GM19025 (cell line): ENCODE data around the gene GLYR1.

ENCODE experiments used
- ATAC-seq: cut with Tn5 transposase; IDR thresholded peaks from one replicate; pipeline ENCODE4 v1.9.1; 2021; ENCODE audit warnings: mild to moderate bottlenecking, low read depth, moderate library complexity; ENCODE audit not compliant: unreplicated experiment

Gene GLYR1

DNA sequence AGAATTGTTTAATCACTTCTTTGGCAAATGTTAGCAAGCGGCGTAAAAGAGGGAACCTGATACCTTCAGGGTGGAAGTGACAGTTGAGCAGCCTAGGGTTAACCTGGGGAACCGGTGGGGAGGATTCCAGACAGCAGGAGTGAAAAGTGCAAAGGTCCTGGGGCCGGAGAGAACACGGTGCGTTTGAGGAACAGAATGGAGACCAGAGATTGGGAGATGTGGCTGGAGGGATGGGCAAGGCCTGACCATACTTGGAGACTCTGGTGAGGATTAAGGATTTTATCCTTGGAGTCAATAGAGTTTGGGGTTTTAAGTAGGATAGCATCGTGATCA lies 77.8 kb downstream of the GLYR1 start:
- no peak for ATAC-seq

DNA sequence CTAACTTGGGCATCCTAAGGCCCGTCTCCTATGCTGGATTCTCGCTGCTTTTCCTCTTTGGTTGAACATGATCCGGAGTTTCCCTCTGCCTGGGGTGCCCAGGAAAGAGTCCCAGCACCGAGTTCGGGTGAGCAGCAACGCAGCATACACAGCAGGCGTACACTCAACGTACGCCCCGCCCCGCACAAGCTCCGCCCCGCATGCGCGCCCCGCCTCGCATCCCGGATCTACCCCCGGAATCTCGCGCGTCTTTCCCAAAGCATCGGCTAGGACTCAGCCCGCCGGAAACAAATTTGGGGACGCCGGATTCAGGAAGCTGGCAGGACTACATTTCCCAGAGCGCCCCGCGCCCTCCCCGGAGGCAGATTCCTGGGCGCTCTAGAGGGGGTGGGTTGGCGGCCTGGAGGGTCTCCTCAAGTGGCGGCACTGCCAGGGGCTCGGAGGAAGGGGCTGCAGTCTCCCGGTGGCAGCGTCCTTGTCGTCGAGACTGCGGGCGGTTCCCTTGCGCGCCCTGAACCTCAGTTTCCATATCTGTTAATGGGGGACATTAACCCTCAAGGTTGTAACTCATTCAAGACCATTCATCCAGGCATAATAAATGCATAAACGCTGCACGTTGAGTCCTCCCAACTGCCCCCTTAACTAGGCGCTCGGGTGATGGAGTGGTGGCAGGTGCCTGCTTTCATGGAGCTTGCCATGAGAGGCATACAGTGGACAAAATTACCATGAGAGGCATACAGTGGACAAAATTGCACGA lies 78.4 kb downstream of the GLYR1 start:
- ATAC-seq = peak; percentile 45

DNA sequence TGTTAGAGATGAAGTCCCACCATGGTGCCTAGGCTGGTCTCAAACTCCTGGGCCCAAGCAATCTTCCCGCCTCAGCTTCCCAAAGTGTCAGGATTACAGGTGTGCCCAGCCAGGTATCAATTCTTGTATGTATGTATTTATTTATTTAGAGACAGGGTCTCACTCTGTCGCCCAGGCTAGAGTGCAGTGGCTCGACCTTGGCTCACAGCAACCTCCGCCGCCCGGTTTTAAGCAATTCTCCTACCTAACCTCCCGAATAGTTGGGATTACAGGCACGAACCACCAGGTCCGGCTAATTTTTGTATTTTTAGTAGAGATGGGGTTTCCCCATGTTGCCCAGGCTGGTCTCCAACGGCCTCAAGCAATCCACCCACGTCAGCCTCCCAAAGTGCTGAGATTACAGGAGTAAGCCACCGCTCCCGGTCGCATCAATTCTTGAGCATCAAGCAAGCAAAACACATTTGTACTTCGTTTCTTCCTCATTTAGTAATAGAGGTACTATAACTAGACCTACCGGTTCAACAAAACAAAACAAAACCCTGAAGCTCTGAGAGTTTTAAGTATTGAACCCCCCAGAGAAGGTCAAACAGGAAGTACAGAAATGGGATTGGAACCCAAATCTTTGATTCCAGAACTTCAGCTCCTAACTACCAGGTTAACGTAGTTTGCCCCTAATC lies 79.1 kb downstream of the GLYR1 start:
- ATAC-seq = no peak

DNA sequence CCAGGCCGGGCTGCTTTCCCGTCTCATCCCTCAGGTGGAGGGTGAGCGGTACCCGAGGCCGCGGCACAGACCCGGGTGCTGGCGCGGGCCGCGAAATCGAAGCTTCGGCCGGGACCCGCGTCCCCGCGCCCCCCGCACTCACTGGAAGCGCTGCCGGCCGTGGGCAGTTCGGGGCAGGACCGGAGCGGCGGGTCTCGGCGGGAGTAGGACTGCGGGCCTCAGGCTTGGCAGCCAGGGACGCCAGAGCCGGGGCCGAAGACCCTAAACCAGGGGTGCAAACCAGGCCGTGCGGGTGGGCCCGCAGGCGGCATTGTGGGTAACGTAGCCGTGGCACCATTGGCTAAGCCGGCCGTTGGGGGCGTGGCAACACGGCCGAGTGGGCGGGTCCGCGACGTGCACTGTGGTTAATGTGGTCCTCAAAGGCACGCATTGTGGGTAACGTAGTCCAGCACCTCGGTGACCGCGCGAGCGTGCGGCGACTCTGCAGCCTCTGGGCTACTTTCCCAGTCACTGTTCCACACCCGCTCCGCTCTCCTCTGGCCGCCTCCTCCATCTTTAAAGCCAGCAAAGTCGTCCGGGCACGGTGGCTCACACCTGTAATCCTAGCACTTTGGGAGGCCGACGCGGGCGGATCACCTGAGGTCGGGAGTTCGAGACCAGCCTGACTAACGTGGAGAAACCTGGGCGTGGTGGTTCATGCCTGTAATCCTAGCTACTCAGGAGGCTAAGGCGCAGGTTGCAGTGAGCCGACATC lies 80.0 kb downstream of the GLYR1 start, which contains the start of gene ZNF500:
Gene ZNF500 (minus strand): TSS at position 288 of the 754 bp plus-strand sequence. CDS start 1,184 bp downstream, outside the sequence.
- peak; percentile 88 for ATAC-seq

DNA sequence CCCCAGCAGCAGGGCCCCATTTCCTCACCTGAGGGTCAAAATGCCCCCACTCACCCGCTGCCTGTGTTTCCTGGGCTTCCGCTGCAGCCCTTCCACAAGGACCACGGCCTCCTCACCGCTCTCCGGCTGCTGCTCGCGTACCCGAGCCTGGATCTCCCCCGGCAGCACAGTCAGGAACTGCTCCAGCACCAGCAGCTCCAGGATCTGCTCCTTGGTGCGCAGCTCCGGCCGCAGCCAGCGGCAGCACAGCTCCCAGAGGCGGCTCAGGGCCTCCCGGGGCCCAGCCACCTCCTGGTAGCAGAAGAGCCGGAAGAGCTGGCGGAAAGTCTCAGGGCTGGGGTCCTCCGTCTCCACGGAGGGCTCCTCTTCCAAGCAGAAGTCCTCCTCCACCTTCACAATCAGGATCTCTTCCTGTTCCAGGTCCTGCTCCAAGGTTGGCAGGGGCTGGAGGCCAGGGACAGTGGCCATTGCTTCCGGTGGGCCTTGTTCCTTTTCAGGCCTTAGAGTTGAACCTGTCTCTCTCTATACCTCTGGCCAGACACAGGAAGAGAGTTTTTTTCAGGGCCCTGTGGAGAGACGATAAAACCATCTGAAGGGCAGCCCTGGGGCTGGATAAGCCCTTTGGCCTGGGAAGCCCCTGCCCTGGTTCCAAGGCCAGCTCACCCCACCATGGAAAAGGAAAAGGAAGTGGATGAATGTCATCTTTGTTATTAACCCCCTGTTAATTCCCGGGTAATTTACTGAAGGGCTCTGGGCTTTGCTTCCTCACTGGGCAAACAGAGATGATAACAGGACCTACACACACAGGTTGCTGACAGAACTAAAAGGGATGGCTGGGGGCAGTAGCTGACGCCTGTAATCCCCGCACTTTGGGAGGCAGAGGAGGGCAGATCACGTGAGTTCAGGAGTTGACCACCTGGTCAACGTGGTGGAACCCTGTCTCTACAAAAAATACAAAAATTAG lies 81.3 kb downstream of the GLYR1 start:
- no peak for ATAC-seq

DNA sequence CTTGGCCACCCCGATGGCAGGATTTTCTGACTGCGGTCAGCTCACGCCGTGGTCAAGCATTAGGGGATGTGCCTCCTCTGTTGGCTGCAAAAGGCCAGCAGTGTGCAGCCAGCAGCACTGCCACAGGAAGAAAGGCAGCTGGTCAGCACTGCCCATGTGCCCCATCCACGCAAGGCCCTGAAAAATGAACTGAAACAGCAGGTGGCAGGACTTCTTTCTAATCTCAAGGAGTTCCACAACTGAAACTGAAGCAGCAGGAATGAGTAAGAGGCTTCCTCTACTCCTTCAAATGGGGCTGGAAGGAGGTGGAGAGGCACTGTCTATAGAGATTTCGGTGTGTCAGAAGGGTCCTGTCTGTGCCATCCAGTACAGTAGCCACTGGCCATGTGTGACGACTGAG lies 83.3 kb downstream of the GLYR1 start:
- no peak for ATAC-seq

DNA sequence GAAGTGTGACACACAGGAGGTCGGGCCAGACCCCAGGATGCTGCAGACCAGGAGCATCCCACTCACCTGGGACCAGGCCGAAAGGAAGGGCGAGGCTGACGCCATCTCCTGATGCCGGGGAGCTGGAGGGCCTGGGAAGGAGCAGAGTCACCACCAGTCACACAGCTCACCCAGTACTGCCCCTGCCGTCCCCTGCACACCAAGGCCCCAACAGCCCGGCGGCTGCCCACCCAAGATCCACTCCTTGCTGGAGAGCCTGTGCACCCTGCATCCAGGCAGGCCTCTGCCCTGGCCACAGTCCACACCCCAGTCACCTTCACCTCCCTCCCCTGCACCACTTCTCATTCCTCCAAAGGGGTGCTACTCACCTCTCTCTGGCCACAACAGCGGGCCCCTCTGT lies 84.9 kb downstream of the GLYR1 start:
- no peak for ATAC-seq

DNA sequence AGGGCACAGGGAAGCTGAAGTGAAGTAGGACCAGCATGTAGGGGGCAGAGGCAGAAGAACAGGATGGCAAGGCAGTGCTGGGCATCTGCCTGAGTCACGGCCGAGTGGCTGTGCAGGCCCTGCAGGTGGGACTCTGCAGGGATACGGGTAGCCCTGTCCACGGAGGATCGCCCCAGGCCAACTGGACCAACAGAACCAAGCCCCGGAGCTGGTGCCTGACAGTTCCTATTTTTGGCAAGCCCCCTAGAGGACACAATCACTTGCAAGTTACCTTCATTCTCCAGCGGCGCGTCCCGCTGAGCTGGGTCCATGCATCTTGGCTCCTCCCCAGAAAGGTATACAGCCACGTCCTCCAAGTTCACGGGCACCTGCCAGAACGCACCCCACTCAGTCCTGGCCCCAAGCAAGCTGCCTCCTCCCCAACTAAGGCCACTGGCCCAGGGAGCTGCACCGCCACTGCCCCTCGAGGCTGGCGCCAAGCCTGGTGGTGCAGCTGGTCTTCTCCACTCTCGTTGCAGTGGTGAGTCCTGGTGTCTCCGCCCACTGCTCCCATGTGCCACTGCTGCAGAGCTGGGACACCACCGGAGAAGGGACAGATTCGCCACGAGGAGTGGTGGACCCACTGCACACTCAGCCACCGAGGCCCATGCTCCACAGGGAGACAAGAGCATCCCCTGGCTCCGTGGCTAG lies 86.7 kb downstream of the GLYR1 start:
- no peak for ATAC-seq

DNA sequence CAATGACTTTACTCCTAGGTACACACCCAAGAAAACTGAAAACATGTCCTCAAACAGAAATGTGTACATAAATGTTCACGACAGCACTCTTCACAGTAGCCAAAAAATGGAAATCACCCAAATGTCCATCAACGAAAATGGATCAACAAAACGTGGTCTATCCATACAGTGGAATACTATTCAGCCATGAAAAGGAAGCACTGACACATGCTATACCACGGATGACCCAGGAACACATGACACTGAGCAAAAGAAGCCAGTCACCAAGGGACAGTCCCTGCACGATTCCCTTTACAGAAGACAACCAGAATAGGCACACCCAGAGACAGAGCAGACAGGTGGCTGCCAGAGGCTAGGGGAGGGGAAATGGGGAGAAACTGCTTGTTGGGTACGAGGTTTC lies 91.4 kb downstream of the GLYR1 start:
- no peak for ATAC-seq

DNA sequence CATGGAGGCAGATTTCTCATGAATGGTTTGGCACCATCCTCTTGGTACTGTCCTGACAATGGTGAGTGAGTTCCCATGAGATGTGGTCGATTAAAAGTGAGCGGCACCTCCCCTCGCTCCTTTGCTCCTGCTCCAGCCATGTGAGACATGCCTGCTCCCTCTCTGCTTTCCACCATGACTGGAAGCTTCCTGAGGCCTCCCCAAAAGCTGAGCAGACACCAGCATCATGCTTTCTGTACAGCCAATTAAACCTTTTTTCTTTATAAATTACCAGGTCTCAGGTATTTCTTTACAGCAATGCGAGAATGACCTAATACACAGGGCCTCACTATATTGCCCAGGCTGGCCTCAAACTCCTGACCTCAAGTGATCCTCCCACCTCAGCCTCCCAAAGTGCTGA lies 92.2 kb downstream of the GLYR1 start:
- no peak for ATAC-seq

DNA sequence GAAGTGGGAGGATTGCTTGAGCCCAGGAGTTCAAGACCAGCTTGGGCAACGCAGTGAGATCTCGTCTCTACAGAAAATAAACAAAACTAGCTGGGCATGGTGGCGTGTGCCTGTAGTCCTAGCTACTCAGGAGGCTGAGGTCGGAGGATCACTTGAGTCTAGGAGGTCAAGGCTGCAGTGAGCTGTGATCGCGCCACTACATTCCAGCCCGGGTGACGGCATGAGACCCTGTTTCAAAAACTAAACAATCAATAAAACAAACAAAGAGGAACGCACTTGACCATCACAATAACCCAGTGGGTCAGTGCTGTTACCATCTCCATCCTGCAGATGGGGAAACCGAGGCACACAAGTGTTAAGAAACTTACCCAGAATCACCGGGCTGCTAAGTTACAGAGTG lies 93.9 kb downstream of the GLYR1 start:
- no peak for ATAC-seq
